H1 (cell line): ENCODE results near the gene DUSP10.

Source experiments
- CEBPB ChIP-seq: IDR thresholded peaks from 2 replicates; pipeline ENCODE4 v1.6.1; 2012; ENCODE audit warnings: low read depth, low read length
- EP300 ChIP-seq, 2 experiments: IDR thresholded peaks; 1 replicate in 1 of 2; 2 replicates in 1 of 2; pipeline ENCODE4 v1.6.1; 2011 to 2012; ENCODE audit warnings: low read depth in 2 of 2, low read length in 2 of 2, mild to moderate bottlenecking in 2 of 2, borderline replicate concordance in 1 of 2, inconsistent platforms in 1 of 2, moderate library complexity in 1 of 2
- JUN ChIP-seq: IDR thresholded peaks from 2 replicates; pipeline ENCODE4 v1.6.1; 2011; ENCODE audit warnings: low read depth, mild to moderate bottlenecking, improper control_type of control experiment, low read length
- MAX ChIP-seq: IDR thresholded peaks from 2 replicates; pipeline ENCODE4 v1.6.1; 2012; ENCODE audit warnings: inconsistent platforms
- POLR2A ChIP-seq, 2 experiments: IDR thresholded peaks; 1 replicate in 1 of 2; 2 replicates in 1 of 2; pipeline ENCODE4 v1.6.1; 2011; ENCODE audit warnings: low read depth in 2 of 2, low read length in 2 of 2, mild to moderate bottlenecking in 2 of 2; ENCODE audit errors: control extremely low read depth in 1 of 2
- POLR2AphosphoS5 ChIP-seq: IDR thresholded peaks from 2 replicates; pipeline ENCODE4 v1.6.1; 2011; ENCODE audit warnings: low read depth, low read length
- RBBP5 ChIP-seq: IDR thresholded peaks from 2 replicates; pipeline ENCODE4 v1.7.1; 2012; ENCODE audit warnings: low read depth, mild to moderate bottlenecking, inconsistent platforms, low read length, moderate library complexity, borderline replicate concordance
- RFX5 ChIP-seq: IDR thresholded peaks from 2 replicates; pipeline ENCODE4 v1.6.1; 2011; ENCODE audit warnings: low read depth, low read length, improper control_type of control experiment, borderline replicate concordance
- SAP30 ChIP-seq: fragments of 300-600 bp; sonication (generic); IDR thresholded peaks from 2 replicates; pipeline ENCODE4 v1.7.1; 2012; ENCODE audit warnings: low read length, moderate library complexity, mild to moderate bottlenecking, inconsistent platforms; ENCODE audit not compliant: insufficient read depth, insufficient replicate concordance
- SP2 ChIP-seq: IDR thresholded peaks from 2 replicates; pipeline ENCODE4 v1.6.1; 2012; ENCODE audit warnings: mild to moderate bottlenecking, low read length, inconsistent platforms
- SP4 ChIP-seq: IDR thresholded peaks from 2 replicates; pipeline ENCODE4 v1.6.1; 2012; ENCODE audit warnings: low read length, inconsistent platforms
- TF ChIP-seq, protein P1 (sequence below), 3 experiments: IDR thresholded peaks; 1 replicate in 2 of 3; 2 replicates in 1 of 3; pipeline versions ENCODE4 v1.5.1 to v1.6.1; 2011; ENCODE audit warnings: low read length in 3 of 3, mild to moderate bottlenecking in 3 of 3, inconsistent platforms in 2 of 3, low read depth in 1 of 3, moderate library complexity in 1 of 3; ENCODE audit not compliant: insufficient read depth in 1 of 3; ENCODE audit errors: control extremely low read depth in 1 of 3
- TF ChIP-seq, protein P2 (sequence below): IDR thresholded peaks from 2 replicates; pipeline ENCODE4 v1.6.1; 2012; ENCODE audit warnings: low read length, inconsistent platforms

- TF ChIP-seq, protein P1, sequence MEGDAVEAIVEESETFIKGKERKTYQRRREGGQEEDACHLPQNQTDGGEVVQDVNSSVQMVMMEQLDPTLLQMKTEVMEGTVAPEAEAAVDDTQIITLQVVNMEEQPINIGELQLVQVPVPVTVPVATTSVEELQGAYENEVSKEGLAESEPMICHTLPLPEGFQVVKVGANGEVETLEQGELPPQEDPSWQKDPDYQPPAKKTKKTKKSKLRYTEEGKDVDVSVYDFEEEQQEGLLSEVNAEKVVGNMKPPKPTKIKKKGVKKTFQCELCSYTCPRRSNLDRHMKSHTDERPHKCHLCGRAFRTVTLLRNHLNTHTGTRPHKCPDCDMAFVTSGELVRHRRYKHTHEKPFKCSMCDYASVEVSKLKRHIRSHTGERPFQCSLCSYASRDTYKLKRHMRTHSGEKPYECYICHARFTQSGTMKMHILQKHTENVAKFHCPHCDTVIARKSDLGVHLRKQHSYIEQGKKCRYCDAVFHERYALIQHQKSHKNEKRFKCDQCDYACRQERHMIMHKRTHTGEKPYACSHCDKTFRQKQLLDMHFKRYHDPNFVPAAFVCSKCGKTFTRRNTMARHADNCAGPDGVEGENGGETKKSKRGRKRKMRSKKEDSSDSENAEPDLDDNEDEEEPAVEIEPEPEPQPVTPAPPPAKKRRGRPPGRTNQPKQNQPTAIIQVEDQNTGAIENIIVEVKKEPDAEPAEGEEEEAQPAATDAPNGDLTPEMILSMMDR (IDR thresholded peaks at IDR 0.05; ENCODE audit: control extremely low read depth in 1 of 3, insufficient read depth in 1 of 3, low read depth in 1 of 3, low read length in 3 of 3) = no peak
- TF ChIP-seq RFX5 (no peak), SP4 (no peak), EP300 (IDR thresholded peaks at IDR 0.05; ENCODE audit: borderline replicate concordance in 1 of 2, low read depth in 2 of 2, low read length in 2 of 2) (no peak), MAX (no peak), POLR2AphosphoS5 (no peak), RBBP5 (no peak), CEBPB (no peak), SP2 (no peak), POLR2A (IDR thresholded peaks at IDR 0.05; ENCODE audit: control extremely low read depth in 1 of 2, low read depth in 2 of 2, low read length in 2 of 2) (no peak), JUN (no peak), SAP30 (no peak)
- TF ChIP-seq, protein P2, sequence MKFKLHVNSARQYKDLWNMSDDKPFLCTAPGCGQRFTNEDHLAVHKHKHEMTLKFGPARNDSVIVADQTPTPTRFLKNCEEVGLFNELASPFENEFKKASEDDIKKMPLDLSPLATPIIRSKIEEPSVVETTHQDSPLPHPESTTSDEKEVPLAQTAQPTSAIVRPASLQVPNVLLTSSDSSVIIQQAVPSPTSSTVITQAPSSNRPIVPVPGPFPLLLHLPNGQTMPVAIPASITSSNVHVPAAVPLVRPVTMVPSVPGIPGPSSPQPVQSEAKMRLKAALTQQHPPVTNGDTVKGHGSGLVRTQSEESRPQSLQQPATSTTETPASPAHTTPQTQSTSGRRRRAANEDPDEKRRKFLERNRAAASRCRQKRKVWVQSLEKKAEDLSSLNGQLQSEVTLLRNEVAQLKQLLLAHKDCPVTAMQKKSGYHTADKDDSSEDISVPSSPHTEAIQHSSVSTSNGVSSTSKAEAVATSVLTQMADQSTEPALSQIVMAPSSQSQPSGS = no peak
Observed at GRCh38 chr1:221758455-221758854, 16.6 kb upstream of the DUSP10 start.
